WERI-Rb-1 (cell line): Measurements from ENCODE around the gene MYADM.
A peak's percentile ranks its signal among the peaks of the same experiment; 100 is the strongest.

Source experiments
- DNase-seq: peaks from one replicate; pipeline ENCODE4 v3.0.0-alpha.2; 2020
- H3K27ac ChIP-seq: fragments of 250-450 bp; sonication (Bioruptor Pico); 2 replicates; pipeline ENCODE4 v1.5.1; 2020; ENCODE audit warnings: mild to moderate bottlenecking, moderate library complexity
- H3K27me3 ChIP-seq: fragments of 250-450 bp; sonication (Bioruptor Pico); 2 replicates; pipeline ENCODE4 v1.5.1; 2021; ENCODE audit warnings: mild to moderate bottlenecking, low read depth, moderate library complexity; ENCODE audit not compliant: insufficient read depth, severe bottlenecking
- H3K36me3 ChIP-seq: fragments of 250-450 bp; sonication (Bioruptor Pico); 2 replicates; pipeline ENCODE4 v1.5.1; 2020; ENCODE audit warnings: mild to moderate bottlenecking, moderate library complexity
- H3K4me3 ChIP-seq: 2 replicates; pipeline ENCODE4 v1.5.1; 2011; ENCODE audit warnings: low read depth, mild to moderate bottlenecking, control low read depth, low read length
- H3K9me3 ChIP-seq: fragments of 250-450 bp; sonication (Bioruptor Pico); 2 replicates; pipeline ENCODE4 v1.5.1; 2021; ENCODE audit warnings: mild to moderate bottlenecking, moderate library complexity; ENCODE audit not compliant: severe bottlenecking
- TF ChIP-seq, protein P1 (sequence below): IDR thresholded peaks from 2 replicates; pipeline ENCODE4 v1.5.1; 2011; ENCODE audit warnings: low read depth, mild to moderate bottlenecking, control low read depth, inconsistent platforms, low read length

The MYADM gene

DNA sequence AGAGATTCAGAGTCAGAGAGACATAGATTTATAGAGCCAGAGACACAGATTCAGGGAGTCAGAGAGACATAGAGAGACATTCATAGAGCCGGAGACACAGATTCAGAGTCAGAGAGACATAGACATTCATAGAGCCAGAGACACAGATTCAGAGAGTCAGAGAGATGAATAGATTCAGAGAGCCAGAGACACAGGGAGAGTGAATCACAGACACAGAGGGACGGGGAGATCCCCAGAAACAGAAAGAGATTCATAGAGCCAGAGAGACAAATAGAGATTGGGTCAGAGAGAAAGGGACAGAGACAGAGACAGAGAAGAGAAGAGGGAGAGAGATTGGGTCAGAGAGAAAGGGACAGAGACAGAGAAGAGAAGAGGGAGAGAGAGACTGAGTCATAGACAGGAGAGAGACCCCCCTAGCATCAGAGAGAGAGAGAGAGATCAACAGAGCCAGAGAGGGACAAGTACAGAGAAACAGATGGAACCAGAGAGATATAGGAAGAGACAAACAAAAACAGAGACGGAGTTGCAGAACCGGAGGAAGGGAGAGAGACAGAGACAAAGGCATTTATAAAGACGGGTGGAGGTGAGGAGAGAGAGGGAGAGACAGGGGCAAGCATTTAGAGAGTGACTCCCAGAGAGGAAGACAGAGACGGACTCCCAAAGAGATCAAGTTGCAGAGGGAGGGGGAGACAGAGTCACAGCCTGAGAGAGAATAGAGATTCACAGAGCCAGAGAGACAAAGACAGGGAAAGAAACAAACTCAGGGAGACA is 13.2 kb downstream of the MYADM start:
- Histone ChIP-seq H3K27me3 (peaks cover 26% of the 10 kb centered on the region), H3K36me3 (no peaks in the 10 kb centered on the region; the same call in 1 of the 2 replicates), H3K27ac (no peak overlapping the region), H3K9me3 (no peaks in the 10 kb centered on the region), H3K4me3 (peak overlapping the region; percentile 47)
- TF ChIP-seq, protein P1, sequence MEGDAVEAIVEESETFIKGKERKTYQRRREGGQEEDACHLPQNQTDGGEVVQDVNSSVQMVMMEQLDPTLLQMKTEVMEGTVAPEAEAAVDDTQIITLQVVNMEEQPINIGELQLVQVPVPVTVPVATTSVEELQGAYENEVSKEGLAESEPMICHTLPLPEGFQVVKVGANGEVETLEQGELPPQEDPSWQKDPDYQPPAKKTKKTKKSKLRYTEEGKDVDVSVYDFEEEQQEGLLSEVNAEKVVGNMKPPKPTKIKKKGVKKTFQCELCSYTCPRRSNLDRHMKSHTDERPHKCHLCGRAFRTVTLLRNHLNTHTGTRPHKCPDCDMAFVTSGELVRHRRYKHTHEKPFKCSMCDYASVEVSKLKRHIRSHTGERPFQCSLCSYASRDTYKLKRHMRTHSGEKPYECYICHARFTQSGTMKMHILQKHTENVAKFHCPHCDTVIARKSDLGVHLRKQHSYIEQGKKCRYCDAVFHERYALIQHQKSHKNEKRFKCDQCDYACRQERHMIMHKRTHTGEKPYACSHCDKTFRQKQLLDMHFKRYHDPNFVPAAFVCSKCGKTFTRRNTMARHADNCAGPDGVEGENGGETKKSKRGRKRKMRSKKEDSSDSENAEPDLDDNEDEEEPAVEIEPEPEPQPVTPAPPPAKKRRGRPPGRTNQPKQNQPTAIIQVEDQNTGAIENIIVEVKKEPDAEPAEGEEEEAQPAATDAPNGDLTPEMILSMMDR = no peak
- no peak for DNase-seq

DNA sequence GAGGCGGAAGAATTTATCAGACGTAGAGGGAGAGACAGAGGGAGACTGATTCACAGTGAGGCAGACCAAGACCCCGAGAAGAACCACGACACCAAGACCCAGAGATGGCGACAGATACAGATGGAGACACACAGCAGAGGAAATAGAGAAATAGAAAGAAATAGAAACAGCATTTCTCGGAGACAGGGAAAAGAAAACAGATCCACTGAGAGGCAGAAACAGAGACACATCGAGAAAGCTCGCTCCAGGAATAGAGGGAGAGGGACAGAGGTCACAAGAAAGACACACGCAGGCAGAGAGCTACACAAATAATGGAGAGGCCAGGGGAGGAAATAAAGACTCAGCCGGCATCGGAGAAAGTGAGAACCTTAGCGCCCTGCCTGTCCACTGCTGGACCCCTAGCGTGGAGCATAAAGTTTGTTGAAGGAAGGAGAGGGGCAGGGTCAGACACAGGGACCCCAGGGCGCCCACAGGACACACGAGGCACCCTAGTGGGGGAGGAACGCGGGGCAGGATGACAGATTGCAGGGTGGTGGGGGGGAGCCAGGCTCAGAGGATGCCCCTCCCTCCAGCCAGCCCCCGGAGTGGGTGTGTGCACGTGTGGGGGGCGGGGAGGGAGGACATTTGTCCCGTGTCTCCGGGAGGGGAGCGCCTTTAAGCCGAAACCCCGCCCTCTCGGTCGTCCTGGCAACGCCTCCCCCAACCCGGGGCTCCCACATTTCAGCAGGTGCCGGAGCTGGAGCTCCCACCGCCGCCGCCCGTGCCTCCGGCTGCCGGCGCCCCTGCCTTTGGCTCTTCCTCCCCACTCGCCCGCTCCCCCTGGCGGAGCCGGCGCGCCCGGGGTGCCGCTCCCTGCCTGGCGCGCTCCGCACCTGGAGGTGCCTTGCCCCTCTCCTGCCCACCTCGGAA is 14.1 kb downstream of the MYADM start, which contains the start of gene PRKCG:
Gene PRKCG, plus strand, starts transcription at position 716 of the 909 bp plus-strand sequence. CDS start 298 bp downstream, outside the sequence.
- TF ChIP-seq, protein P1 = peak; percentile 43
- Histone ChIP-seq H3K4me3 (peak within 1 kb of the TSS; percentile 47), H3K9me3 (no peaks in the 10 kb centered on the region), H3K27me3 (peaks cover 26% of the 10 kb centered on the region), H3K27ac (no peak within 1 kb of the TSS), H3K36me3 (no peaks in the 10 kb centered on the region)
- DNase-seq = peak; percentile 83

DNA sequence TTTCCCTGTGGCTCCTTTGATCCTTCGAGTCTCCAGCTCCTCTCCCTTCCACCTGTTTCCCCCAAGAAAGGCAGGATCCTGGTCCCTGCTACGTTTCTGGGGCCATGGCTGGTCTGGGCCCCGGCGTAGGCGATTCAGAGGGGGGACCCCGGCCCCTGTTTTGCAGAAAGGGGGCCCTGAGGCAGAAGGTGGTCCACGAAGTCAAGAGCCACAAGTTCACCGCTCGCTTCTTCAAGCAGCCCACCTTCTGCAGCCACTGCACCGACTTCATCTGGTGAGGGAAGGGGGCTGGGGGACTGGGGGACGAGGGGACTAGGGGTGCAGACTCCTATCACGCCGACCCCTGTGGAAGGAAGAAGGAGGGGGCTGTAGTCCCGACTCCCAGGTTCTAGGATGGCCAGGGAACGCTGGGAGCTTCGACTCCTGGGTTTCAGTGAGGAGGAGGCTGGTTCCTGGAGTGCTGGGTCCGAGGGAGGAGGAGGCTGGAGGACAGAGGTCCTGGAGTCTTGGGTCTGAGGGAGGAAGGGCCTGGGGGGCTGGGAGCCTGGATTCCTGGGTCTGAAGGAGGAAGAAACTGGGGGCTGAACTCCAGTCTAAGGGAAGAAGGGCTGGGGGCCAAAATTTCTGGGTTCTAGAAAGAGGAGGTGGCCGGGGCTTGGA is 14.8 kb downstream of the MYADM start:
- H3K9me3 ChIP-seq = no peaks in the 10 kb centered on the region
- H3K27ac ChIP-seq = no peak overlapping the region
- peak overlapping the region; percentile 47 for H3K4me3 ChIP-seq
- no peaks in the 10 kb centered on the region for H3K36me3 ChIP-seq
- TF ChIP-seq, protein P1 = no peak
- H3K27me3 ChIP-seq = peaks cover 26% of the 10 kb centered on the region
- DNase-seq = no peak

DNA sequence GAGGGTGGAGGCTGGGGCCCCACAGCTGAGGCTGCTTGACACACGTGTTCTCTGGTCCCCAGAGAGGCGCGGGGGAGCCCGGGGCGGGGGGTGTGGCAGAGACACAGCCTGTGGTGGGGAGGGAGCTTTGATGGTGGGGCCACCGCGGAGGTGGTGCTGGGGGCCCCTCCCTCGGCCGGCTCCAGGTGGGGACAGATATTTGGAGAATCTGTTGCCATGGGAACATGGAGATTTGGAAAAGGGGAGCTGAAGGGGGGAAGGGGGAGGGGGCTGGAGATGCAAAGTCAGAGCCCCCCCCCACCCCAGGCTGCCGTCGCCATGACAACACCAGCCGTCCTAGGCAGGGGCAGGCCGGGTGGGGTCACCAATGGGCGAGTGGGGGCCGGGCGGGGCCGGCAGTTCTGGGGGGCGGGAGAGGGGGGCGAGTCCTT is 15.6 kb downstream of the MYADM start:
- TF ChIP-seq, protein P1 = no peak
- peaks cover 26% of the 10 kb centered on the region for H3K27me3 ChIP-seq
- H3K36me3 ChIP-seq = no peaks in the 10 kb centered on the region
- no peak overlapping the region for H3K27ac ChIP-seq
- no peaks in the 10 kb centered on the region for H3K9me3 ChIP-seq
- DNase-seq = no peak
- H3K4me3 ChIP-seq = no peak overlapping the region

DNA sequence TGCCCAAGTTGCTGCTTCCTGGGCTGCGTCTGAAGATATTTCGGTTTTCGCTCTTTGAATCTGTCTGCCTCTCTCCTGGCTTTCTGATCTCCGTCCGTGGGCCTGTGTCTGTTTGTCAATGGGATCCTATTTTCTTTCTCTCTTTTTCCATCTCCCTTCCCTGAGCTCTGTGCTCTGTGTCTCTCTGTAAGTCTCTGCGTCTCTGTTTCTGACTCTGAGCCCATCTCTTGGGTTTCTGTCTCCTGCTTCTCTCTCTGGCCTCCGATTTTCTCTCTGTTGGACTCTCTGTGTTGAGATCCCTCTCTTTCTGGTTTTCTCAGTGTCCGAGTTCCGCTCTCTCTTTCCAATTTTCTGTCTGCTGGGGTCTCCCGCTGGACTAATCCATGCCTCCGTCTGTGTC is 16.1 kb downstream of the MYADM start:
- TF ChIP-seq, protein P1 = no peak
- Histone ChIP-seq H3K36me3 (no peaks in the 10 kb centered on the region), H3K9me3 (no peaks in the 10 kb centered on the region), H3K4me3 (no peak overlapping the region), H3K27ac (no peak overlapping the region), H3K27me3 (peaks cover 26% of the 10 kb centered on the region)
- no peak for DNase-seq
